Measurements from ENCODE around the gene COL20A1. TPM values are rescaled to one million over a fixed set of nuclear protein-coding genes. Genes with fewer than 3 reads are reported as not detected.
"Not testable (repeated sequence)": the region's sequence is repeated elsewhere in the genome, so short reads cannot be mapped to it uniquely, and the experiment has no call there.

COL20A1 gene
- total RNA-seq, 4 donors from 2014 or later: not detected

DNA sequence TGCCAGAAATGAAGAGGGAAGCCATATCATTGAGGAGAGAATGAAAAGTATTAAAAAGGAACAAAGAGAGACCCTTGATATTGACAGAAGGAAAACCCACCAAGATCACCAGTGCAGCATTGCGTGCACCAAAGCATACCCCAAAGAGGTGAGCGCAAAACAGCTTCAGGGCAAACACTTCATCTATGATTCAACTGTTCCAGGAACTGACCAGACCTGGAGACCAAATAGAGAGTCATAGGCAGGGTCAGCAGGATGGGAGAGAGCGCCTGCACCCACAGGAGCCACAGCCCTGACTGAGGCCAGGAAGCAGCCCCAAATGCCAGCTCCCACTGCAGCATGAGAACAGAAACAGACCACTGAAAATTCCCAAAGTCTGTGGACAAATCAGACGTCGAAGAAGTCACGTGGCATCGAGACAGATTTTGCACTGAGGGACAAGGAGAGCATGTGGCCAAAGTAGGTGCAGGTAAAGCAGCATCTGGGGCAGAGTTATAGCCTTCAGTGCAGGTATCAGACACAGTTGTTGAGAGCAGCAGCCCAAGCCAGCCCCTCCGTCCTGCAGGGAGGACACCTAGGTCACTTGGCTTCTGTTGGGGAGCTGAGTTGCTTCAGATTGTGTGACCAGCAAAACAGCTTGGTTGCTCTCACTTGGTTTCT is 38.9 kb downstream of the COL20A1 start:
- no peak for DNase-seq (ENCODE audit: low spot score)
- TF ChIP-seq, protein P1, sequence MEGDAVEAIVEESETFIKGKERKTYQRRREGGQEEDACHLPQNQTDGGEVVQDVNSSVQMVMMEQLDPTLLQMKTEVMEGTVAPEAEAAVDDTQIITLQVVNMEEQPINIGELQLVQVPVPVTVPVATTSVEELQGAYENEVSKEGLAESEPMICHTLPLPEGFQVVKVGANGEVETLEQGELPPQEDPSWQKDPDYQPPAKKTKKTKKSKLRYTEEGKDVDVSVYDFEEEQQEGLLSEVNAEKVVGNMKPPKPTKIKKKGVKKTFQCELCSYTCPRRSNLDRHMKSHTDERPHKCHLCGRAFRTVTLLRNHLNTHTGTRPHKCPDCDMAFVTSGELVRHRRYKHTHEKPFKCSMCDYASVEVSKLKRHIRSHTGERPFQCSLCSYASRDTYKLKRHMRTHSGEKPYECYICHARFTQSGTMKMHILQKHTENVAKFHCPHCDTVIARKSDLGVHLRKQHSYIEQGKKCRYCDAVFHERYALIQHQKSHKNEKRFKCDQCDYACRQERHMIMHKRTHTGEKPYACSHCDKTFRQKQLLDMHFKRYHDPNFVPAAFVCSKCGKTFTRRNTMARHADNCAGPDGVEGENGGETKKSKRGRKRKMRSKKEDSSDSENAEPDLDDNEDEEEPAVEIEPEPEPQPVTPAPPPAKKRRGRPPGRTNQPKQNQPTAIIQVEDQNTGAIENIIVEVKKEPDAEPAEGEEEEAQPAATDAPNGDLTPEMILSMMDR (IDR thresholded peaks at IDR 0.05): no peak

GRCh38 chr20:63332488-63333240 is 39.7 kb downstream of the COL20A1 start:
- ATAC-seq (ENCODE audit: low FRiP score): no peak
- TF ChIP-seq, protein P1 (IDR thresholded peaks at IDR 0.05): no peak

More for the DNA sequence above, 38.9 kb downstream of the COL20A1 start:
- no peak for ATAC-seq (ENCODE audit: low FRiP score)

GRCh38 chr20:63333241-63333836 is 40.4 kb downstream of the COL20A1 start:
- no peak for DNase-seq (ENCODE audit: low spot score)
- TF ChIP-seq, protein P1 (IDR thresholded peaks at IDR 0.05): no peak
- ATAC-seq (ENCODE audit: low FRiP score): no peak

More at GRCh38 chr20:63332488-63333240, 39.7 kb downstream of the COL20A1 start:
- DNase-seq (ENCODE audit: low spot score): no peak

- ATAC-seq (ENCODE audit: low FRiP score) (no peak), DNase-seq (ENCODE audit: low spot score) (no peak)
Measured at GRCh38 chr20:63334356-63334755, 41.4 kb downstream of the COL20A1 start.

DNA sequence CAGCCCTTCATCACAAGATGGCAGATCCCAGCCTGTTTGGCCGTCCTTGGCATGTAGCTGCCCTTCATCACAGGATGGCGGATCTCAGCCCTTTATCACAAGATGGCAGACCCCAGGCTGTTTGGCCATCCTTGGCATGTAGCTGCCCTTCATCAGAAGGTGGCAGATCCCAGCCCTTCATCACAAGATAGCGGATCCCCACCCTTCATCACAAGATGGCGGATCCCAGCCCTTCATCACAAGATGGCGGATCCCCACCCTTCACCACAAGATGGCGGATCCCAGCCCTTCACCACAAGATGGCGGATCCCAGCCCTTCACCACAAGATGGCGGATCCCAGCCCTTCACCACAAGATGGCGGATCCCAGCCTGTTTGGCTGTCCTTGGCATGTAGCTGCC is 42.1 kb downstream of the COL20A1 start:
- ATAC-seq (ENCODE audit: low FRiP score); DNase-seq (ENCODE audit: low spot score): not testable (repeated sequence)

More at GRCh38 chr20:63334356-63334755, 41.4 kb downstream of the COL20A1 start:
- TF ChIP-seq, protein P1 (IDR thresholded peaks at IDR 0.05): no peak

DNA sequence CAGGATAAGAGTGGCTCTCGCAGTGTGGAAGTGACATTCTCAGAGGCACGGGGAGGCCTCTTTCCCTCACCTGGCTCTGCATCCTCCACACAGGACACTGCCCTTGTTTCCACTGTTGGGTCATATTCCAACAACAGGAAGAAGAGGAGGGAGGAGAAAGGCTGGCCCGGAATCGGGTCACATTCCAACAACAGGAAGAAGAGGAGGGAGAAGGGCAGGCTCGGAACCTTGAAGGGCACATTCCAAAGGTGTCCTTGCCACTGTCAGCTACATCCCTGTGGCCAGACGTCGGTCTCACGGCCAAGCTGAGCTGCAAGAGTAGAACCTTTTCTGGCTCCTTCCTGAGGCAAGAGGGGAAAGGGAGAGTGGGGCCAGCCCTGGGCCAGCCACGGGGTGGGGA is 42.7 kb downstream of the COL20A1 start:
- ATAC-seq (ENCODE audit: low FRiP score): no peak
- TF ChIP-seq, protein P1 (IDR thresholded peaks at IDR 0.05): no peak
- DNase-seq (ENCODE audit: low spot score): no peak

DNA sequence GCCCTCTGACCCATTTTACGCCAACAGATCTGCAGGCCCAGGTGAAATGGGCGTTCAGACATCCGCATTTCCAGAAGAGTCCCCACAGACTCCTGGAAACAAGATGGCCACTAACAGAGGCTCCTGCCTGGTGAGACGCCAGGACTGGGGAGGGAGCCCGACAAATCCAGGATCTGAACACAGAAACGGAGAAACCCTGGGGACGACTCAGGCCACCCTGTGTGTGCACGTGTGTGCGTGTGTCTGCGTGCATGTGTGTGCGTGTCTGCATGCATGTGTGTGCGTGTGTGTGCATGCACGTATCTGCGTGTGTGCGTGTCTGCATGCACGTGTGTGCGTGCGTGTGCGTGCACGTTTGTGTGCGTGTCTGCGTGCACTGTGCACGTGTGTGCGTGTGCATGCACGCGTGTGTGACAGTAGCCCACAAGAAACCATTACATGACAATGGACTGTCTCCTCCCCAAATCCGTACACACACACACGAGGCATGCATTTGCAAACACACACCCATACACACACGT is 43.3 kb downstream of the COL20A1 start:
- DNase-seq (ENCODE audit: low spot score) (no peak), ATAC-seq (ENCODE audit: low FRiP score) (no peak)
- TF ChIP-seq, protein P1 (IDR thresholded peaks at IDR 0.05): no peak
